HUES64 (cell line): ENCODE data around the gene AGAP1.
A peak's percentile ranks its signal among the peaks of the same experiment; 100 is the strongest.
"Not testable (repeated sequence)": the region's sequence is repeated elsewhere in the genome, so short reads cannot be mapped to it uniquely, and the experiment has no call there.

Experiments
- H3K27ac ChIP-seq: 2 replicates; pipeline ENCODE4 v1.7.0; 2013; ENCODE audit warnings: low read depth, low read length, inconsistent platforms
- H3K27me3 ChIP-seq: 2 replicates; pipeline ENCODE4 v1.6.1; 2013; ENCODE audit warnings: mild to moderate bottlenecking, low read length; ENCODE audit not compliant: insufficient read depth
- H3K36me3 ChIP-seq: 2 replicates; pipeline ENCODE4 v1.6.1; 2013; ENCODE audit warnings: mild to moderate bottlenecking, low read length; ENCODE audit not compliant: insufficient read depth
- H3K4me1 ChIP-seq: 2 replicates; pipeline ENCODE4 v1.6.1; 2013; ENCODE audit warnings: mild to moderate bottlenecking, low read length, moderate library complexity; ENCODE audit not compliant: insufficient read depth
- H3K4me3 ChIP-seq: 2 replicates; pipeline ENCODE4 v1.5.1; 2013; ENCODE audit warnings: mild to moderate bottlenecking, low read length, moderate library complexity
- H3K9ac ChIP-seq: 2 replicates; pipeline ENCODE4 v1.6.1; 2013; ENCODE audit warnings: mild to moderate bottlenecking, low read depth, low read length
- H3K9me3 ChIP-seq: 2 replicates; pipeline ENCODE4 v1.6.1; 2013; ENCODE audit warnings: low read depth, low read length; ENCODE audit not compliant: insufficient read depth
- WGBS: fragments of 150-250, 120-280 bp; methylation state at CpG from one replicate; pipeline ENCODE4 v1.1.7; 2013; ENCODE audit warnings: missing lambda C conversion rate; 5-methylcytosine and 5-hydroxymethylcytosine counted together

AGAP1 gene

DNA sequence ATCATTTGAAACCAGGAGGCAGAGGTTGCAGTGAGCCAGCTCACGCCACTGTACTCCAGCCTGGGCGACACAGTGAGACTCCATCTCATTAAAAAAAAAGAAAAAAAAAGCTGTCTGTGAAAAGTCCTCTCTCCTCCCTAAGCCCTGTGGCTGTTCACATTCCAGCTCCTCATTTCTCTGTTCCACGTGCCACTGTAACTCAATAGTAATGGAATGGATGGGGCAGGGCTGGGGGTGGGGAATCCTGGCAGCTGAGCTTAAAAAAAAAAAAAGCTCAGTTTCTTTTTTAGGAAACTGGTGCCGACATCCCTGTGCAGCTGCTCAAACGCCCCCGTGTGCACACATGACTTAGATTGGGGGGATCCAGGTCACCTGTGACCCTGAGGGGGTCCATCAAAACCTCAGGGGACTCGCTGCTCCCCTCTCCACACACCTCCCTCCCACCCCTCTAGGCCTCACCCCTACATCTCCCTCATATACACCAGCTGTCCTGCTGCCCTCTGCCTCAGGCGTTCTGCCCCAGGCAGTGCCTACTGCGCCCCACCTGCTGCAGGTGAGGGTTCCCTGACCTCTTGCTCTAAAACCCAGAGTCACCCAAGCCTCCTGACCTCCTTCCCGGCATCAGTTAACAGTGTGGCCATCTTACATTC, 255.4 kb downstream of the AGAP1 start:
- 94% methylated on average over 10 of the region's 10 CpGs for WGBS
- Histone ChIP-seq H3K9me3 (no peaks in the 10 kb centered on the region), H3K27me3 (no peaks in the 10 kb centered on the region), H3K4me3 (no peak overlapping the region), H3K27ac (no peak overlapping the region), H3K9ac (no peak overlapping the region), H3K36me3 (peaks cover 40% of the 10 kb centered on the region), H3K4me1 (peaks cover 25% of the 10 kb centered on the region)

DNA sequence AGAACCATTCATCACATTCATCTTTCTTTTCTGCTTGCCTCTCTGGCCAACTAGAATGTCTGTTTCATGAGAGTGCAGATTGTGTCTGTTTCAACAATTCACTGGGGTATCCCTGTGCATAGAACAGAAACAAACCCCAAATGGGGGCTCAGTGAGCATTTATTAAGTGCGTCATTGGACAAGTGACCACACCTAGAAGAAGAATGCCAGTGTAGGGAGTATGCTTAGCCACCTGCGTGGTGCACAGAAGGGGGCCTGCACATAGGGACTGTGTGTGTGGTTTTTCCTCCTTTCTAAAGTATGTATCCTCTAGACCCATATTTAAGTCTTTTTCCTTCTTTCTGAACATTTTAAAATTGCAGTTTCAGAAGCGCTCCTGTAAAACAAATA, 255.9 kb downstream of the AGAP1 start:
- Histone ChIP-seq H3K36me3 (peaks cover 35% of the 10 kb centered on the region), H3K27me3 (no peaks in the 10 kb centered on the region), H3K4me3 (no peak overlapping the region), H3K27ac (no peak overlapping the region), H3K4me1 (peaks cover 30% of the 10 kb centered on the region), H3K9me3 (no peaks in the 10 kb centered on the region), H3K9ac (no peak overlapping the region)
- WGBS = 90% methylated on average over 3 of the region's 3 CpGs

DNA sequence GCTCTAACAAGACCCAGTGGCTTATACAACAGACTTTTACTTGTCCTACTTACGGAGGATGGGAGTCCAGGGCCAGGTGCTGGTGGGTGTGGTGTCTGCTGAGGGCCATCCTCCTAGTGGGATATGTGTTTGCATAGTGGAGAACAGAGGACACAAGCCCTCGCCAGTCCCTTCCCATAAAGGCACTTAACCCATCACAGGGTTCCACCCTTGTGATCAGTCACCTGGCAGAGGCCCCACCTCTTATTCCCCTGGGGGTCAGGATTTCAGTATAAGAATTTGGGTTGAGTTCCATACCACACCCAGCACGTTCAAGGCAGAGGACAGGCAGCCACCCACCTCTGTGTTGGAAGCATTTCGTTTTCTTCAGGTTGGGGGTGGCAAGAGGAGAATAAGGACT, 259.0 kb downstream of the AGAP1 start:
- Histone ChIP-seq H3K9ac (no peak overlapping the region), H3K27ac (no peak overlapping the region), H3K27me3 (no peaks in the 10 kb centered on the region), H3K4me3 (no peak overlapping the region), H3K4me1 (peaks cover 33% of the 10 kb centered on the region), H3K9me3 (no peaks in the 10 kb centered on the region), H3K36me3 (peaks cover 22% of the 10 kb centered on the region)
- WGBS = 97% methylated on average over 3 of the region's 4 CpGs

DNA sequence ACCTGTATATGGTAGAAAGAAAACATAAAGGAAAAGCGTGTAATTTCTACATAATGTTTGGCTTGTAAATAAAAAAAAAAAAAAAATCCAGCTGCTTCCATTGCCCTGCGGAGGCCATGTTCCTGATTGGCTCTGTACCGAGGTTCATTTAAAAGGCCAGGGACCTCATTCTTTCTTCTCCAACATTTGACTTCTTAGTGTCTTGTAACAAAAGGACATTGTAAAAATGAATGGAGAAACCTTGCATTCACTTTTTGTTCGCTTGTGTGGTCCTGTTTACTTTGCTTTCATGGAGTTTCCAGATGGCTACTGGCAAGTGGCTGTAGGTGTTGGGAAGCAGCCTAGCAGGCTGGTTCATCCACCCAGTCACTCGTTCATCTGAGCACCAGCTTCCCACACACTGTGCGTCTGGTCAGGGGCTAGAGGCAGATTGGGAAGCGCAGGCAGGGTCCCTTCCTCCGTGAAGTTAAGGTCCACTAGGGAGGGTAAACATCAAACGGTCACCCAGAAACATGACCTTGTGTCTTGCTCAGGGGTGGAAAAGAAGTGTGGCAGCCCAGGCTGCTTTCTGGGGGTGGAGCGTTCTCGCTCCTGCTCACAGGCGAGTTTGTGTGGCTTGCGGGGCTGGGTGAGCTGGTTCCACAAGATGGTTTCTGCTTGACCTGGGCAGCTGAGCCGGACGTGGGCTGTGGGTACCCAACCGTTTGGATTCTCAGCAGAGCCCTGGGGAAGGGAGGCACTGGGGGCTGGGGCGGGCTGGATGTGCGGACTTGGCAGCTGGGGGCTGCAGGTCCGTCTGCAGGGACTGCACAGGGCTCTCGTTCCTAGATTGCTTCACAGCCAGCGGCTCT, 260.7 kb downstream of the AGAP1 start:
- Histone ChIP-seq H3K36me3 (peaks cover 28% of the 10 kb centered on the region), H3K27ac (peak overlapping the region; percentile 35; the same call in 1 of the 2 replicates), H3K4me1 (peaks cover 24% of the 10 kb centered on the region), H3K9me3 (no peaks in the 10 kb centered on the region), H3K4me3 (no peak overlapping the region), H3K9ac (peak overlapping the region; percentile 42; the same call in 1 of the 2 replicates), H3K27me3 (no peaks in the 10 kb centered on the region)
- 92% methylated on average over 21 of the region's 21 CpGs for WGBS

DNA sequence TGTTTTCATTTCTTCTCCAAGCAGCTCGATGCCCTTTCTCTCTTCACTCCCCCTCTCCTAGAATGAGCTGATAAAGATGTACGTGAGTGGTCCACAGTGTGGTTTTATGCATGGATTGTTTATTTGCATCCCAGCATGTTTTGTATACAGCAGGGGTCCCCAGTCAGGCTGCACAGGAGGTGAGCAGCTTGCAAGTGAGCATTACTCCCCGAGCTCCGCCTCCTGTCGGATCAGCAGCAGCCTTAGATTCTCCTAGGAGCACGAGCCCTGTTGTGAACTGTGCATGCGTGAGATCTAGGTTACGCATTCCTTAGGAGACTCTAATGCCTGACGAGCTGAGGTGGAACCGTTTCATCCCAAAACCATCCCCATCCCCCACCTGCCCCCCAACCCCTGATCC, 262.6 kb downstream of the AGAP1 start:
- Histone ChIP-seq H3K9me3 (no peaks in the 10 kb centered on the region), H3K4me1 (peaks cover 24% of the 10 kb centered on the region), H3K27me3 (no peaks in the 10 kb centered on the region), H3K36me3 (peaks cover 14% of the 10 kb centered on the region; the same call in 1 of the 2 replicates), H3K27ac (no peak overlapping the region), H3K4me3 (no peak overlapping the region), H3K9ac (no peak overlapping the region)
- 66% methylated on average over 9 of the region's 10 CpGs for WGBS

DNA sequence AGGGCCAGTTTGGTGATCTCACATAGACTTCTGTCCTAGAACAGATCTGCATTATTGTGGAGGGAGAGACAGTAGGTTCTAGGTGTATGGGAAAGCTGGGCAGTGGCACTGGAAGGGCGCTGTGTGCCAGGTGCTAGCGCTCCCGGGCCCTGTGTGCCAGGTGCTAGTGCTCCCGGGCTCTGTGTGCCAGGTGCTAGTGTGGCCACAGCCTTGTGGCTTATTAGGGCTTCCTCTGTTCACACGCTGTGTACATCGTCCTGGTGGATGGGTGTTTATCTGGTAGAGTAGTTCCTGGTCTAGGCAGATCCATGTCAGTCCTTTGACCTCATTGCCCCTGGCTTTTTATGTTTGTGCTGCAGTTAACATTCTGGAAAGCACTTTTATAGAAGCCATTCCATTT, 263.4 kb downstream of the AGAP1 start:
- Histone ChIP-seq H3K4me3 (no peak overlapping the region), H3K27ac (no peak overlapping the region), H3K4me1 (peaks cover 24% of the 10 kb centered on the region), H3K36me3 (peaks cover 10% of the 10 kb centered on the region; the same call in 1 of the 2 replicates), H3K9ac (no peak overlapping the region), H3K27me3 (no peaks in the 10 kb centered on the region), H3K9me3 (no peaks in the 10 kb centered on the region)
- 98% methylated on average over 6 of the region's 6 CpGs for WGBS

DNA sequence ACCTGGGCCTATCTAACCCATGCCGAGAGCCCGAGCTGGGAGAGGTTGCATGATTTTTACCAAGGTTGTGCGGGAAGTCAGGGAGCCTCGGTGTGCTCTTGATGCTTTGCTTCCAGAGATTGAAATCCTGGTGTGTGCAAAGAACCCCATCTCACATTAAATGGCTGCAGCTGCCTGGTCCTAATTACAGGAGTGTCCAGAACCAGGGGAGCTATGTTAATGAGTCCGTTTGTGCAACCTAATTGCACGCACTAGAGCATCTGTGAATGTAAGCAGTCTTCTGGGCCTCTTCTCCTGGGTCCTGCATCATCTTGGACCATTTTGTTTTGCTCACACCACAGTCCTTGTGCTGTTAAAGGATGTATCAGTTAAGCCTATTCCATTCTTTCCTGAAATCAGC, 263.8 kb downstream of the AGAP1 start:
- WGBS = 95% methylated on average over 6 of the region's 6 CpGs

DNA sequence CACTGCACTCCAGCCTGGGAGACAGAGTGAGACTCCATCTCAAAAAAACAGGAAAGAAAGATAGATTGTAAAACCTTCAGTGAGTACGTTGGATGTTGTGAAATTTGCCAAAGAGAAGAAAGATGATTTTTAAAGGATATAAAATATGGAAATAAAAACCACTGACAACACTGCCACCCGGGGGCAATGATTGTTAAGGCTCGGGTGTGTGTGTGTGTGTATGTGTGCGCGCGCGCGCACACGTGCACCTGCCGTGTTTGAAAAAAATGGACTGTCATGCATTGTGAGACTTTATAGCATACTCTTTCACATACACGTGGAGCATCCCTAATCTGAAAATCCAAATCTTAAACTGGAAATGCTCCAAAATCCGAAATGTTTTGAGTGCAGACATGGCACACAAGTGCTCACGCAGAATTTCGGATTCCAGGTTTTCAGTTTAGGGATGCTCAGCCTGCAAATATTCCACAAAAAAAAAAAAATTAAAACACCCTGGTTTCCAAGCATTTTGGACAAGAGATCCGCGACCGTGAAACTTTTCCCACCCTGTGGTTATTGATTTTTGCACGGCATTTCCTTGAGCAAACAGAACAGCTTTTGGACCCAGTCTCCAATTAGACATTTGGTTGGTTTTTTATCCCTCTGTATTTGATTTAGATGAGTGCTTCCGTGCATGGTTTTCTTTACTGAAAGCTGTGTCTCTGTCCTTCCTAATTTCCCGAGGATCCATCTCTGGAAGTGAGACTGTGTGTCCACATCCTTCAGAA, 269.2 kb downstream of the AGAP1 start:
- Histone ChIP-seq H3K9ac (no peak overlapping the region), H3K4me3 (no peak overlapping the region), H3K27ac (no peak overlapping the region), H3K9me3 (no peaks in the 10 kb centered on the region), H3K4me1 (no peaks in the 10 kb centered on the region), H3K27me3 (no peaks in the 10 kb centered on the region), H3K36me3 (peaks cover 14% of the 10 kb centered on the region; the same call in 1 of the 2 replicates)
- 95% methylated on average over 20 of the region's 20 CpGs for WGBS

More for the DNA sequence above, 263.8 kb downstream of the AGAP1 start:
- H3K4me3 ChIP-seq = no peak overlapping the region
- H3K27ac ChIP-seq = no peak overlapping the region
- no peak overlapping the region for H3K9ac ChIP-seq
- H3K36me3 ChIP-seq = peaks cover 13% of the 10 kb centered on the region; the same call in 1 of the 2 replicates
- H3K27me3 ChIP-seq = no peaks in the 10 kb centered on the region
- peaks cover 24% of the 10 kb centered on the region for H3K4me1 ChIP-seq
- H3K9me3 ChIP-seq = no peaks in the 10 kb centered on the region

DNA sequence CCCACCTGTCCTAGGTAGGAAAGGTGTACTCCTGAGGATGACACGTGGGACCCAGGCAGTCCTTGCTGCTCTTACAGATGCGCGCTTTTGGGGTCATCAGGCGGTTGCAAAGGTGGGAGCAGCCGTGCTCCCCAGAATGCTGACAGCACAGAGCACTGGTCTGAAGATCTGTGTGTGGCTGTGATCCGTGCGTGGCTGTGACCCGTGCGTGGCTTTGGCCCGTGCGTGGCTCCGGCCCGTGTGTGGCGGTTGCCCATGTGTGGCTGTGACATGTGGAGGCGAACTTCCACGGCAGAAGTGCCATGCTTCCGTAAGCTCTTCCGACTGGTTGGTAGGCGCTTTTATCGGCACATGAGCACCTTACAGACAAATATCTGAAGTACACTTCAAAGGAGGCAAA, 270.0 kb downstream of the AGAP1 start:
- Histone ChIP-seq H3K9me3 (no peaks in the 10 kb centered on the region), H3K4me1 (no peaks in the 10 kb centered on the region), H3K4me3 (no peak overlapping the region), H3K27me3 (no peaks in the 10 kb centered on the region), H3K27ac (no peak overlapping the region), H3K9ac (no peak overlapping the region), H3K36me3 (peaks cover 10% of the 10 kb centered on the region; the same call in 1 of the 2 replicates)
- WGBS = 96% methylated on average over 20 of the region's 20 CpGs

DNA sequence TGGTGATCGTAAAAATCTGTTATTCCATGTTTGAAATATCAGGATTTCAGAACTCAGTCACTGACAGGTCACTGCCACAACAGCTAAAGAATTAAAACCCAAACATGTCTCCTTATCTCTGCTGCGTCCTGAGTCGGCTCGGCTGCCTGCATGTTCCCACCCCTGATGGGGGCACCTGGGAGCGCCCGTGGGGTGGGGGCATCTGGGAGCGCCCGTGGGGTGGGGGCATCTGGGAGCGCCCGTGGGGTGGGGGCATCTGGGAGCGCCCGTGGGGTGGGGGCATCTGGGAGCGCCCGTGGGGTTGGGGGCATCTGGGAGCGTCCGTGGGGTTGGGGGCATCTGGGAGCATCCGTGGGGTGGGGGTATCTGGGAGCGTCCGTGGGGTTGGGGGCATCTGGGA, 270.6 kb downstream of the AGAP1 start:
- H3K27me3 ChIP-seq, H3K9me3 ChIP-seq, H3K9ac ChIP-seq, H3K4me3 ChIP-seq, H3K36me3 ChIP-seq, H3K27ac ChIP-seq, H3K4me1 ChIP-seq: not testable (repeated sequence)
- 87% methylated on average over 10 of the region's 19 CpGs for WGBS
